Activated CD4-positive, alpha-beta T cell treated with anti-CD3 and anti-CD28 coated beads, Interleukin-10, Interleukin-2, amounts not matched to agents 100 ng/mL and 50 ng/mL, durations not matched to agents 16 hours and 8 hours (primary cell): ENCODE measurements around the gene PCDHB11.
"Not testable (repeated sequence)": the region's sequence is repeated elsewhere in the genome, so short reads cannot be mapped to it uniquely, and the experiment has no call there.

Source experiments
- DNase-seq: peaks from one replicate; pipeline ENCODE4 v3.0.0-alpha.2; 2020

PCDHB11 gene

DNA sequence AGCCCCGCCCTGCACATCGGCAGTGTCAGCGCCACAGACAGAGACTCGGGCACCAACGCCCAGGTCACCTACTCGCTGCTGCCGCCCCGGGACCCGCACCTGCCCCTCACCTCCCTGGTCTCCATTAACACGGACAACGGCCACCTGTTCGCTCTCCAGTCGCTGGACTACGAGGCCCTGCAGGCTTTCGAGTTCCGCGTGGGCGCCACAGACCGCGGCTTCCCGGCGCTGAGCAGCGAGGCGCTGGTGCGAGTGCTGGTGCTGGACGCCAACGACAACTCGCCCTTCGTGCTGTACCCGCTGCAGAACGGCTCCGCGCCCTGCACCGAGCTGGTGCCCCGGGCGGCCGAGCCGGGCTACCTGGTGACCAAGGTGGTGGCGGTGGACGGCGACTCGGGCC is 47.5 kb downstream of the PCDHB11 start:
- not testable (repeated sequence) for DNase-seq

DNA sequence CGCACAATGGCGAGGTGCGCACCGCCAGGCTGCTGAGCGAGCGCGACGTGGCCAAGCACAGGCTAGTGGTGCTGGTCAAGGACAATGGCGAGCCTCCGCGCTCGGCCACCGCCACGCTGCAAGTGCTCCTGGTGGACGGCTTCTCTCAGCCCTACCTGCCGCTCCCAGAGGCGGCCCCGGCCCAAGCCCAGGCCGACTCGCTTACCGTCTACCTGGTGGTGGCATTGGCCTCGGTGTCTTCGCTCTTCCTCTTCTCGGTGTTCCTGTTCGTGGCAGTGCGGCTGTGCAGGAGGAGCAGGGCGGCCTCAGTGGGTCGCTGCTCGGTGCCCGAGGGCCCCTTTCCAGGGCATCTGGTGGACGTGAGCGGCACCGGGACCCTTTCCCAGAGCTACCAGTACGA is 48.0 kb downstream of the PCDHB11 start:
- DNase-seq, result not testable (repeated sequence)

- DNase-seq, result no peak
These were observed 51.1 kb downstream of the PCDHB11 start for GRCh38 chr5:141250576-141250975.
